A549 treated with dexamethasone at 1 μM for 4 hours (cell line): ENCODE data around the gene TCF15. TPM values are rescaled to one million over a fixed set of nuclear protein-coding genes. Genes with fewer than 3 reads are reported as not detected.

Source experiments
- total RNA-seq: library from RNA; stranded (reverse); fragments of 200-300 nt; extraction: Qiagen RNA extraction; gene quantifications from 5 replicates; pipeline ENCODE4 v1.2.3, GENCODE V29; 2022

Gene TCF15
- total RNA-seq: not detected in 5 replicates

GRCh38 chr20:610130-611046 lies at the start of gene TCF15:
Gene TCF15 (minus strand): TSS chr20:610309. CDS start chr20:610237, 72 bp downstream.

DNA sequence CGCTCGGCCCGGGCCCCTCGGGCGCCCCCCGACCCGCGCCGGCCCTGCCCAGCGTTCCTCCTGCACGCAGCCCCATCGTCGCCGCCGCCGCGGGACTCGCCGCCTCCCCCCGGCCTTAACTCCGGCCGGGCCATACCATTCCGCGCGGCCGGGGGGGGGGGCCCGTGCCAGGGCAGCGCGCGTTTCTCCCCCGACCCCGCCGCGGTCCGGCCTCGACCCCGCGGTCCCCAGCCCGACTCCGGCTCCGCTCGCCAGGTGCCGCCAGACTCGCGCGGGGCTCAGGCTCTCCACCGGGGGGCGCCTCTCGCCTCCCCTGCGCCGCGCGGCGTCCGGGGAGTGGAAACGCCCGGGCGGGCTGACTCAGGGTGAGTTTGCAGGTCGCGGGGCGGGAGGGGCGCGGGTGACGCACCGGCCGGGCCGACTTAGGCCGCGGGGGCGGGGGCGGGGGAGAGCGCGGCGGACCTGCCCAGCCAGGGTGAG lies 43.0 kb upstream of the TCF15 start, which contains the start of gene SRXN1:
Gene SRXN1, minus strand, starts transcription at position 91 of the 480 bp plus-strand sequence. Its CDS starts 15 bp downstream, at position 76.

Other genes with a start within 250 kb of the TCF15 start
- 50.7 to 64.3 TPM (median 59.0 TPM) in 5 replicates for gene TRIB3, start 229.5 kb downstream of the TCF15 start, total RNA-seq
- gene RBCK1, start 202.0 kb downstream of the TCF15 start, total RNA-seq: 100 to 145 TPM (median 133 TPM) in 5 replicates
- gene TBC1D20, start 147.8 kb downstream of the TCF15 start, total RNA-seq: 29.4 to 36.7 TPM (median 35.9 TPM) in 5 replicates
- gene CSNK2A1, start 66.5 kb downstream of the TCF15 start, total RNA-seq: 137 to 190 TPM (median 174 TPM) in 5 replicates
- gene SRXN1, start 42.9 kb upstream of the TCF15 start, total RNA-seq: 159 to 197 TPM (median 177 TPM) in 5 replicates
- gene SCRT2, start 65.5 kb upstream of the TCF15 start, total RNA-seq: 0.04 TPM in 1 of 5 replicates, not detected in the others
- 0.34 to 0.60 TPM (median 0.45 TPM) in 5 replicates for gene SLC52A3, start 158.2 kb upstream of the TCF15 start, total RNA-seq
- 5.1 to 10.5 TPM (median 10.0 TPM) in 5 replicates for gene FAM110A, start 223.4 kb upstream of the TCF15 start, total RNA-seq